NCI-H1930 (cell line): ENCODE results near the gene KIF24.
A peak's percentile ranks its signal among the peaks of the same experiment; 100 is the strongest.
"Not testable (repeated sequence)": the region's sequence is repeated elsewhere in the genome, so short reads cannot be mapped to it uniquely, and the experiment has no call there.

Source experiments
- DNase-seq, 2 experiments: peaks; one replicate each; lab custom pipeline; 2025; lab: John Stamatoyannopoulos, UW

Gene KIF24

DNA sequence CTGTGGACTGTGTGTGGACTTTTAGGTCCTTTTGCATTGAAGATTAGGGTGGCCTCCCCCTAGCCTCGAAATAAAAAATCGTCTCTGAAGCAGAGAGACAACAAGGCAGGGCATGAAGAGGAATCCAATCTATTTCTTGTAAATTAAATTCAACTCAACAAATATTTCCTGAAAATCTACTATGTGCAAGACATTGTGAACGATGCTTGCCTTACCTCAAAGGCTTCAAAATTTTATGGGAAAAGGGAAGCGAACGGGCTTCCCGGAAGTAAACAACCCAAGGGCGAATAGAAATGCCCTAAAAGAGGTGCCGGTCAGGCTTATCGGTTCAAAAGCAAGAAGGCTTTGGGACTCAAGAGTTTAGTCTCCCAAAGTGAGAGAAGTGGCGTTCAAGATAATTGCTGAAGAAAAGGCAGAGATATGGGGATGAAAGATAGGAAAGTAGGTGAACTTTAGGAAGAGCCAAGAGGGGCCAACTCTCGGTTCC lies 525 bp downstream of the KIF24 start:
- peak; percentile 46 to 50 for DNase-seq

DNA sequence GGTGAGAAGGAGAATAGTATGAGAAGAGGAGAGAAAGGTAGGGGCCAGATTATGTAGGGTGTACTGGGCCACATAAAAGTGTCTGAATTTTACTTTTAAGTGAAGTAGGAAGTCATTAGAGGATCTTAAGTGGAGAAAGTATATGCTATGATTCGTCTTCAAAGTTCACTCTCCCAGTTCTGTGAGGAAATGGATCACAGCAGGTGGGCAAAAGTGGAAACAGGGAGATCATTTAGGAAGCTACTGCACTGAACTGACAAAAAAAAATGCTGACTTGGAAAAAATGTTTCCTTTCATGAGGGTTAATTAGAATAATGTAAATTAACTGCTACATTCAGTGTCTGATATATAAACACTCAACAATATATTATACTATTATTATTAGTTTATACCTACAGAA lies 2.4 kb downstream of the KIF24 start:
- DNase-seq: no peak

DNA sequence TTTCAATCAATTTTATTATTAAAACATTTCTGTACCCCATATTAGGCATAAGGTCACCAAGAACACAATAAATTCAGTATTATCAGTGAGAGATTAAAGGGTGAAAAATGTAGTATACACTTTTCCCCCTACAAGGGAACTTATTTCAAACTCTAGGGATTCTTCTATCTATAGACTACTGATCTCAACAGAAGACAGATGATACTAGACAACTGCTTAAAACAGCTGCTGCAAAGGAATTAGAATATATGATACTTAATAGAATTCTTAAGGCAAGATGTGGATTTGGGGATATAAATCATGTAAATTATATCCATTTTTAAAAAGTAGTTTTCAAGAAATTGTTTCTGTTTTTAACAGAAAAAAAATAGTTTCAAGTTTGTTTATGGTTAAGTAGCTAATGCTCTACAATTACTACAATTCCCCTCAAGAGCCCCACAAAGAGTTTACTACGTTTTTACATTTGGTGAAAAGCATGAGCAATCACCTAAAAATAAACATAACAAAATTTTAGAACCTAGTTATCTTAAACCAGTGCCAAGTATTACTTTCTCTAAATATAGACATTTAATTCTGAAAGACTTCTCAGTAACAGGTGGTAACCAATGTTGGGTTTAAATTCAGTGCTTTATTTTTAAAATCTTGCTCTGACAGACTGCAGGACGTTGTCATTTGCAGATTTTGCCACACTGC lies 6.0 kb downstream of the KIF24 start:
- DNase-seq: no peak

DNA sequence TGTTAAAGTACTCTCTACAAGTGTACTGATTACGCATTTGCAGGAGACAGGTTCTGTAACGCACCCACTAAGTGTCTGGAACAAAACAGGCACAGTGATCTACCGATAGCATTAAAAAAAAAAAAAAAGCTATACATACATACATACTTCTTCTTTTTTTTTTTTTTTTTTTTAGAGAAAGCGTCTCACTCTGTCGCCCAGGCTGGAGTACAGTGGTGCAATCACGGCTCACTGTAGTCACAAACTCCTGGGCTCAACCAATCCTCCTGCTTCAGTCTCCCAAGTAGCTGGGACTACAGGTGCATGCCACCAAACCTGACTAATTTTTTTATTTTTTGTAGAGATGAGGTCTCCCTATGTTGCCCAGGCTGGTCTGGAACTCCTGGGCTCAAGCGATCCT lies 7.6 kb downstream of the KIF24 start:
- DNase-seq: no peak

DNA sequence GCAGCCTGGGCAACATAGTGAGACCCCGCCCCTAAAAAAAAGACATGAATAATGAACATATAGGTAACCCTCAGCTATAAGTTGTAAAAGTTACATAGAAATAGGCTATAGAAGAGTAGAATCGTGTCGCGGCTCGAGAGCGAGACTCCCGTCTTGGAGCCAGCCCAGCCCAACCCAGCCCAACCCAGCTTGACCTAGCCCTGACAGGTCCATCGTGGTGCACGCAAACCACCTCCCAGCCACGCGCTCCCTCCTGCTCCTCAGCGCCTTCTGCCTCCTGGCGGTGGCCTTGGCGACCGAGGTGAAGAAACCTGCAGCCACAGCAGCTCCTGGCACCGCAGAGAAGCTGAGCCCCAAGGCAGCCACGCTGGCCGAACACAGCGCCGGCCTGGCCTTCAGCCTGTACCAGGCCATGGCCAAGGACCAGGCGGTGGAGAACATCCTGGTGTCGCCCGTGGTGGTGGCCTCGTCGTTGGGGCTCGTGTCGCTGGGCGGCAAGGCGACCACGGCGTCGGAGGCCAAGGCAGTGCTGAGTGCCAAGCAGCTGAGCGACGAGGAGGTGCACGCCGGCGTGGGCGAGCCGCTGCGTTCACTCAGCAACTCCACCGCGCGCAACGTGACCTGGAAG lies 10.8 kb downstream of the KIF24 start:
- DNase-seq: no peak

DNA sequence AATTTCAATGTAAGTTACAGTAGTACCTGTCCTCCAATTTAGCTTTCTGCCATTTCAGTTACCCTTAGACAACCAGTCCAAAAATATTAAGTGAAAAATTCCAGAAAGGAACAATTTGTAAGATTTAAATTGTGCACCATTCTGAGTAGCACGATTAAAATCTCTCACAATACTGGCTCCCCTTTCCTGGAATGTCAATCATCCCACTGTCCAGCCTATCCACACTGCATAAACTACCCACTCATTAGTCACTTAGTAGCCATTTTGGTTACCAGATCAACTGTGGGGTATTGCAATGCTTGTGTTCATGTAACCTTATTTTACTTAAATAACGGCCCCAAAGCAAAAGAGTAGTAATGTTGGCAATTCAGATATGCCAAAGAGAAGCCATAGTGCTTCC lies 11.6 kb downstream of the KIF24 start:
- DNase-seq: no peak

DNA sequence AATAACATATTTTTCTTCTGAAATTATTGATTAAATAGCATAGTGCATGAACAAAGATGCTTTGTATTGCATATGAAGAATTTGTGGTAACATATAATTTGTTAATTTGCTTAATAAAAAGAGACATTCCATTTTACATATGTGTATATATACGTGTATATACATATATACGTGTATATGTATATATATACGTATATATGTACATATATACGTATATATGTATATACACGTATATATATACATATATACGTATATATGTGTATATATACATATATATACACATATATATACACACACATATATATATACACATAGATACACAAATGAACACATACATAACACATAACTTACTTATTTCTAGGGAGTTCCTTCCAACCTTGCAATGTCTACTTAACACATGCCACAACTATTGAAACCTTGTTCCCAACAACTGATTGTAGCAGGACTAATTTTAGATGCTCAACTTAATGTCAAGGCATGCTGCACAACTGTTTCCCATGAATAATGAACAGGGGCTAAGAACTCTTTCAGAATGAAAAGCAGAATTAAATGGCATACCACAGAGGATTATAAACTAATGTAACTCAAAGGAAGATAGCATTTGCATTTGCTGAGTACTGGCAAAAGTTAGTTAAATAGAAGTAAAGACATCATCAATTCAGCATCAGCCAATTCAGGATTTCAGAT lies 17.4 kb downstream of the KIF24 start:
- DNase-seq: no peak

DNA sequence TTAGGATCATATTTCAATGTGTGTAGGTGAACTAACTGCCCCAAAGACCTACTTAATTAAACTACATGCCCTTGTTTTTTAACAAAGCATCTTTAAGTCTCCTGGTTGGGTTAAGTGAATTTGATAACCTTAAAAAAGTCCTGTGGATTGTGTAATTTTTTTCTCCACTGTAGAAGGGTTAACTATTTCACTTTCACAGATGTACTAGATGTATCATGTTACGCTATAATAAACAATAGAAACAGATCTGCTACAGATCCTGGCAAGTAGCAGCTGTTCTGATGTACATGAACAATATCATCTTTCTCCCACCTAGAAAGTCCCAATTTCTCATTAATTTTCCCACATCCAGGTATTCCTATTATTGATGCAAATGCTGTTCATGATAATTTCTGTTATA lies 18.9 kb downstream of the KIF24 start:
- DNase-seq: peak; percentile 58 to 62

DNA sequence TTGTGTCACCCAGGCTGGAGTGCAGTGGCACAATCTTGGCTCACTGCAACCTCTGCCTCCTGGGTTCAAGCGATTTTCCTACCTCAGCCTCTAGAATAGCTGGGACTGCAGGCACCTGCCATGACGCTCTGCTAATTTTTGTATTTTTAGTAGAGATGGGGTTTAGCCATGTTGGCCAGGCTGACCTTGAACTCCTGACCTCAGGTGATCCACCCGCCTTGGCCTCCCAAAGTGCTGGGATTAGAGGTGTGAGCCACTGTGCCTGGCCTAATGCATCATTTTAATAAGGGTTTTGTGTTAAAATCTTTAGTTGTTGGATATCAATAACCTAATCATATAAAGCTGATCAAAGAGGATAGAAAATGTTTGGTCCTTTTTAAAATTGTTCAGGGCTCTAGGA lies 20.8 kb downstream of the KIF24 start:
- not testable (repeated sequence) for DNase-seq

DNA sequence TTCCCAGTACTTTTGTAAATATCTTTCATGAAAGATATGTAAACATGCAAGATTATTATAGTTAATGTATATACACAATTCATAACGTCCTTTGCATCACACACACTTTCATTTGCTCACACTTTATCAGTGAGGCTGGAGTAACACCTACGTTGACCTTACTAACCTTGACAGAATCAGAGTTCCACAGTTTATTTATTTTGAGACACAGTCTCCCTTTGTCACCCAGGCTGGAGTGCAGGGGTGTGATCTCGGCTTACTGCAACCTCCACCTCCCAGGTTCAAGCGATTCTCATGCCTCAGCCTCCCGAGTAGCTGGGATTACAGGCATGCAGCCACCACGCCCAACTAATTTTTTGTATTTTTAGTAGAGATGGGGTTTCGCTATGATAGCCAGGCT lies 28.0 kb downstream of the KIF24 start:
- DNase-seq: not testable (repeated sequence)

DNA sequence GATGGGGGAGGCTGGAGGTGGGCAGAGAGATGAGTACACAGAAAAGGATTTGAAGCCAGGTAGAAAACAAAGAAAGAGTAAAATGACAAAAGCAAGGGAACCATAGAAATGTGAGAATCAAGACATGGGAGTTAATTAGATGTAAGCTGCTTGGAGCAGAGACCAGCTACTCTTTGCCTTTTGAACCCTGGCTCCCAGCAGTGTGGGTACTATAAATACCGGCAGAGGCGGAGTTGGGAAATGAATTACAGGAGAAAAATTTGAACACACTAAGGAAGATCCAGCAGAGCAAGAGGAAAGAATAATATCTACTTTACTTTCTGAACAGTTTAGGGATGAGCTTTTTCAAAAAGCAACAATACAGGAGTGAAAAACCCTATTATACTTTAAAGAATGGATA lies 36.5 kb downstream of the KIF24 start:
- no peak for DNase-seq

DNA sequence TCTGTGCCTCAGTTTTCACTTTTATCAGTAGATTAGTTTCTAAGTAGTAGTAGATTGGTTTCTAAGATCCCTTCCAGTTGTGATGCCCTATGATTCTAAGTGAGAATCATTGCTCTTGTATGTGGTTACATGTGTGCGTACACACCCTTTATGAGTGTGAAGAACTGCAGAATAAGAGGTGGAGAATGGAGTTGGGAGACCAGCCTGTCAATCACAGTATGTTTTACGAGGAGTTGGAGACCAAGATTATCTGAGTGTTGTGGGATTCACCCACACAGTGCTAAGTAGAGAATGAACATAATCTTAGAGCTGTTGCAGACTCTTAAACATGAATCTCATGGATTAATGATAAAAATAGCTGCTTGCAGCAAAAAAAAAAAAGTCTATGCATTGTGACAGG lies 37.6 kb downstream of the KIF24 start:
- DNase-seq: no peak

DNA sequence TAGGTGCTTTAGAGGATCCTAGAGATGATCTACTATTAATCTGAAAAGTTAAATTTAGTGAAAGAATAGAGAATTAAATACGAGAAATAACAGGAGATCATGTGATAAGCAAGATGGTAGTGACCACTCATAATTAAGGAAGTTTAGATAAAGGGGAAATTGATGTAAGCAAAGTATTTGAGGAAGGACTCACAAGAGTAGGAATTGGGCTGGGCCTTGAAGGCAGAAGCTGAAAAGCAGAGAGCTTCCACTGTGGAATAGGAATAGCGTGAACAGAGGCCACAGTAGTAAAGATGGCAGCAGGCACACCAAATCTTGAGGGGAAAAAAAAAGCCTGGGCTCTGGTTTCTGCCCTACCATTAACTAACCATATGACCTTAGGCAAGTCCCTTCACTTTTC lies 38.0 kb downstream of the KIF24 start:
- DNase-seq: no peak

DNA sequence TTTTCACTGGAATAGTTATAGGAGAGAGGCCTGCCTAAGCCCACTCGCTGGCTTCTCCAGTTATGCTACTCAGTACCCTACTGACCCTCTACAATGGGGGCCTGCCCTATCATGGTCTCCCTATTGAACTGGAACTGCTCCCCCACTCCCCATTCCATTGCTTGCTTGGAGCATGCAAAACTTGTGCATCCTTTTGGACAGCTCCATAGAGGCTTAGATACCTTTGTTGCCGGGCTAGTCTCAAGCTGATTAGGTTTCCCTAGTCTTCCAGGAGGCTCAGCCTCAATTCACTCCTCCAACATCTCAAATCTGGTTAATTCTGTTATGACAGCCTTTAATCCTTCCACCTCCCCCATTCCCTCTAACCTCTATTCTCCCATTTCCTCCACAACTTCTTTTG lies 39.9 kb downstream of the KIF24 start:
- DNase-seq: no peak

DNA sequence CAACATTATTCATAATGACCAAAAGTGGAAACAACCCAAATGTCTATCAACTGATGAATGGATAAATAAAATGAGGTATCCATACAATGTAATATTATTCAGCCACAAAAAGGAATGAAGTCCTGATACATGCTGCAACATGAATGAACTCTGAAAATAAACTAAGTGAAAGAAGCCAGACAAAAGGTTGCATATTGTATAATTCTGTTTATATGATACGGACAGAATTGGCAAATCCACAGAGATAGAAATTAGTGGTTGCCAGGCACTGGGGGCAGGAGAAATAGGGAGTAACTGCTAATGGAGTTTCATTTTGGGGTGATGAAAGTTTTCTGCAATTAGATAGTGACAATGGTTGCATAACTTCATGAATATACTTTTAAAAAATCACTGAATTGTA lies 47.0 kb downstream of the KIF24 start:
- DNase-seq: no peak

DNA sequence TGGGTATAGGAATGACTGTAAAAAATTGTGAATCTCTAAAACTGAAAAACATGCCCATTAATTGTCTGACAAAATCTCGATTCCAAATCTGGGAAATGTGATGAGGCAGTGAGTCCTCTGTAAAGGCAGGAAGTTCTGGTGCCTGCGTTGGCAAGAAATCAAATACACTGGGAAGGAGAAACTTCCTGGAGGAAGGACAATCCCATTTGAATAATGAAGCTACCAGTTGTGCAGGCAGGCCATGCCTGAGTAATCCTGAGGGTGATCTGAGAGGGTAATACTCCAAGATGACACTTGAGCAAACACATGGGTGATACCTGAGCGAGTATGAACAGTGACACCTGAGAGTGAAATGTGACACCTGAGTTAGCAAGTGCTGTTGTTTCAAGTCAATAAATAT lies 49.7 kb downstream of the KIF24 start:
- no peak for DNase-seq
